Transverse colon (tissue), 4 donors: ENCODE data around the gene ZBTB7A. TPM values are rescaled to one million over a fixed set of nuclear protein-coding genes. Genes with fewer than 3 reads are reported as not detected.

Experiments used
- DNase-seq: peaks from one replicate; pipeline ENCODE4 v3.0.0-alpha.2; 2019
- H3K27ac ChIP-seq, 4 donors: fragments of 200-600 bp; sonication (generic); 2 replicates each; pipeline ENCODE4 v1.5.1; 2016 to 2018; ENCODE audit warnings: inconsistent platforms in 4 of 4
- H3K27me3 ChIP-seq: fragments of 200-600 bp; sonication (generic); 2 replicates; pipeline ENCODE4 v1.5.1; 2017; ENCODE audit warnings: inconsistent platforms
- H3K36me3 ChIP-seq, 4 donors: fragments of 200-600 bp; sonication (generic); 2 replicates each; pipeline ENCODE4 v1.5.1; 2017 to 2019; ENCODE audit warnings: inconsistent platforms in 4 of 4
- H3K4me1 ChIP-seq, 4 donors: fragments of 200-600 bp; sonication (generic); 2 replicates each; pipeline ENCODE4 v1.5.1; 2017 to 2020; ENCODE audit warnings: inconsistent platforms in 4 of 4
- H3K4me3 ChIP-seq, 4 donors: fragments of 200-600 bp; sonication (generic); 1 replicate in 1 of 4; 2 replicates in 3 of 4; pipeline versions ENCODE4 v1.5.1 to v1.6.1; 2017 to 2019; ENCODE audit warnings: inconsistent platforms in 4 of 4
- H3K9me3 ChIP-seq, 2 donors: fragments of 200-600 bp; sonication (generic); 2 replicates each; pipeline ENCODE4 v1.5.1; 2017 to 2019; ENCODE audit warnings: inconsistent platforms in 2 of 2
- CTCF ChIP-seq, 5 experiments: fragments of 200-600 bp in 3 of 5; fragments of 450-650 bp in 2 of 5; sonication (generic) in 3 of 5; IDR thresholded peaks; 1 replicate in 2 of 5; 2 replicates in 3 of 5; pipeline ENCODE4 v1.5.1; 2016 to 2017; ENCODE audit warnings: antibody characterized with exemption in 5 of 5, inconsistent platforms in 3 of 5, mild to moderate bottlenecking in 2 of 5, moderate library complexity in 1 of 5
- EP300 ChIP-seq: sonication (generic); formaldehyde crosslinking; IDR thresholded peaks from one replicate; pipeline ENCODE4 v1.6.1; 2017; ENCODE audit warnings: antibody characterized with exemption, low read depth
- POLR2A ChIP-seq: fragments of 450-650 bp; IDR thresholded peaks from one replicate; pipeline ENCODE4 v1.6.1; 2016; ENCODE audit warnings: antibody characterized with exemption, mild to moderate bottlenecking, moderate library complexity
- POLR2AphosphoS5 ChIP-seq, 3 donors: sonication (generic); formaldehyde crosslinking; IDR thresholded peaks; one replicate each; pipeline ENCODE4 v1.6.1; 2016; ENCODE audit warnings: antibody characterized with exemption in 3 of 3
- WGBS, 2 donors: methylation state at CpG; one replicate each; pipeline ENCODE4 v1.1.5; 2018; ENCODE audit warnings: low coverage in 1 of 2; 5-methylcytosine and 5-hydroxymethylcytosine counted together
- in situ Hi-C, 4 donors: fragments of 200-750 bp; cut with MboI; loops; one replicate each; pipeline versions ENCODE4 v1.15.0 to v1.15.1; 2017; ENCODE audit warnings: low sequenced_read_pairs in 3 of 4, low pct_ligation_motif_present in 1 of 4, low pct_unique_long_range_greater_than_20kb in 1 of 4
- intact Hi-C: fragments of 100-400 bp; cut with DNase I; formaldehyde crosslinking; loops from one replicate; pipeline ENCODE4 v1.15.1; 2023; ENCODE audit warnings: low total_unique reads
- total RNA-seq, 4 donors: library from RNA; depleted of rRNA; stranded (reverse); fragments of >200 nt; gene quantifications; one replicate each; pipeline ENCODE4 v1.1.0, GENCODE V29; 2016

ZBTB7A gene
- total RNA-seq, 4 donors from 2014 or later, result 101 to 224 (median 141) TPM

GRCh38 chr19:4059891-4060620 lies 6.6 kb downstream of the ZBTB7A start:
- H3K4me1 ChIP-seq, result peaks cover 61 to 83% (median 75%) of the 10 kb centered on the region in 4 donors
- H3K9me3 ChIP-seq, result no peaks in the 10 kb centered on the region
- DNase-seq, result peak; percentile 90
- in situ Hi-C loops (no loop called here), intact Hi-C loops (no loop called here)
- peak overlapping the region; percentile 17 to 100 (median 55) for H3K4me3 ChIP-seq
- no peaks in the 10 kb centered on the region for H3K27me3 ChIP-seq
- 32% methylated on average over 31 of the region's 42 CpGs; no CpG with 5 or more reads in 1 of the 2 donors for WGBS, 2 donors
- peak overlapping the region; percentile 97 to 100 (median 99) for H3K27ac ChIP-seq
- peak in 2 of 3 donors; percentile 22 to 52 for TF ChIP-seq POLR2AphosphoS5 (IDR thresholded peaks at IDR 0.05)
- TF ChIP-seq EP300, result peak; percentile 81
- peak; percentile 40 for TF ChIP-seq POLR2A
- TF ChIP-seq CTCF (IDR thresholded peaks at IDR 0.05), result no peak
- peaks cover 0 to 2% (median 0%) of the 10 kb centered on the region in 4 donors for H3K36me3 ChIP-seq

- TF ChIP-seq EP300 (no peak), POLR2AphosphoS5 (IDR thresholded peaks at IDR 0.05) (peak in 2 of 3 donors; percentile 19 to 20), POLR2A (peak; percentile 46)
Observed at GRCh38 chr19:4059453-4059871, 7.2 kb downstream of the ZBTB7A start.

GRCh38 chr19:4058693-4059452 lies 7.8 kb downstream of the ZBTB7A start:
- Histone ChIP-seq H3K9me3 (no peaks in the 10 kb centered on the region), H3K27me3 (no peaks in the 10 kb centered on the region), H3K27ac (peak overlapping the region; percentile 97 to 100 (median 99)), H3K36me3 (peaks cover 0 to 14% (median 6%) of the 10 kb centered on the region in 4 donors), H3K4me1 (peaks cover 69 to 86% (median 85%) of the 10 kb centered on the region in 4 donors), H3K4me3 (peak overlapping the region in 3 of 4 donors; percentile 23 to 100 (median 87))
- WGBS, 2 donors, result 16 to 55% methylated on average over 4 to 27 of the region's 30 CpGs
- in situ Hi-C loops, result no loop called here
- intact Hi-C loops, result no loop called here
- TF ChIP-seq CTCF (IDR thresholded peaks at IDR 0.05) (no peak), POLR2A (no peak), EP300 (no peak), POLR2AphosphoS5 (IDR thresholded peaks at IDR 0.05) (no peak)
- DNase-seq, result peak; percentile 40

More at GRCh38 chr19:4059453-4059871, 7.2 kb downstream of the ZBTB7A start:
- H3K4me1 ChIP-seq, result peaks cover 67 to 86% (median 81%) of the 10 kb centered on the region in 4 donors
- H3K27me3 ChIP-seq, result no peaks in the 10 kb centered on the region
- 13% methylated on average over 18 of the region's 19 CpGs; no CpG with 5 or more reads in 1 of the 2 donors for WGBS, 2 donors
- no peaks in the 10 kb centered on the region for H3K9me3 ChIP-seq
- peak overlapping the region; percentile 97 to 100 (median 99) for H3K27ac ChIP-seq
- H3K4me3 ChIP-seq, result peak overlapping the region; percentile 17 to 100 (median 55)
- DNase-seq, result peak; percentile 85
- intact Hi-C loops, result no loop called here
- in situ Hi-C loops, result no loop called here
- peaks cover 0 to 8% (median 3%) of the 10 kb centered on the region in 4 donors for H3K36me3 ChIP-seq

GRCh38 chr19:4057931-4058692 lies 8.6 kb downstream of the ZBTB7A start:
- intact Hi-C loops, result no loop called here
- H3K36me3 ChIP-seq, result peaks cover 0 to 16% (median 8%) of the 10 kb centered on the region in 4 donors

More at GRCh38 chr19:4057931-4058692, 8.6 kb downstream of the ZBTB7A start:
- WGBS, 2 donors, result 25% methylated on average over 4 to 19 of the region's 22 CpGs
- no peaks in the 10 kb centered on the region for H3K27me3 ChIP-seq
- H3K9me3 ChIP-seq, result no peaks in the 10 kb centered on the region
- DNase-seq, result peak; percentile 87
- H3K4me1 ChIP-seq, result peaks cover 72 to 86% (median 85%) of the 10 kb centered on the region in 4 donors
- in situ Hi-C loops, result no loop called here
- peak overlapping the region; percentile 97 to 100 (median 99) for H3K27ac ChIP-seq
- H3K4me3 ChIP-seq, result peak overlapping the region in 3 of 4 donors; percentile 23 to 100 (median 87)
- no peak for TF ChIP-seq EP300
- TF ChIP-seq CTCF (IDR thresholded peaks at IDR 0.05), result peak in 3 of 5 experiments; percentile 9 to 44 (median 32)
- TF ChIP-seq POLR2AphosphoS5 (IDR thresholded peaks at IDR 0.05), result peak; percentile 63 to 72 (median 68)
- TF ChIP-seq POLR2A, result peak; percentile 53
